ENCODE data around the gene SIM1. TPM values are rescaled to one million over a fixed set of nuclear protein-coding genes. Genes with fewer than 3 reads are reported as not detected.
A peak's percentile ranks its signal among the peaks of the same experiment; 100 is the strongest.

SIM1 gene
- total RNA-seq, 4 donors from 2014 or later = not detected

DNA sequence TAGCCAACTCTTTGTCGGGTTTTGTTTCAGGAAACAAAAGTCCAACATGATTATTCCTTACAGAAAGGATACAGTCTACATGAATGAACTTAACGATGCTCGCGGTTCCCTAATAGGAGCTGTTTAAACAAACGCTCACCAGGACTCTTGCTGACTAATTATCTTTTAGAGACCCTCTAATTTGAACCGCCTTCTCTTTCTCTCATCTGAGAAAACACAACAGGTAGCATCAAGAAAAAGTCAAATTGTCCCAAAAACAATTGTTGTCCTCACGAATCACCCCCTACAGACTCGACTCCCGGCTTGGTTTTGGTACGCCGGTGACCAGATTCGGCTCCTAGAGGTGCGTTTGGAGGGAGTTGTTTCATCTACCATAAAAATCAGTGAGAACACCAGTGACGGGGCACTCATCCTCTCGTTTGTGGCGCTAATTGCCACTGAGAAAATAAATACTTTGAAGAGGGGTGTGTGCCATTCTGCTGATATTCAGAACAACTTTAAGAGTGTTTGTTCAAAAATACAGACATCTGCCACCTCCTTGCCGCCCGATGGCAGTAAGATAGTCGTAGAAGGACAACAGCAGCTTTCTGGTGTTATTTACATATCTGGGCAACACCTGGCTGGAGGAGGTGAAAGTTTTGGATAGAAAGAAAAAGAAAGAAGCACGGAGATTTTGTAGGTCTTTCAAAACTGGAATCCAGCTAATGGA is 1.1 kb upstream of the SIM1 start:
- no peak overlapping the region for H3K4me3 ChIP-seq
- no peaks in the 10 kb centered on the region for H3K36me3 ChIP-seq
- no peak overlapping the region for H3K27ac ChIP-seq
- H3K4me1 ChIP-seq = peaks cover 7 to 19% (median 12%) of the 10 kb centered on the region in 4 donors
- peaks cover 100% of the 10 kb centered on the region for H3K27me3 ChIP-seq
- TF ChIP-seq POLR2AphosphoS5 (IDR thresholded peaks at IDR 0.05) (no peak), EP300 (IDR thresholded peaks at IDR 0.05; ENCODE audit: low read depth) (no peak), POLR2A (IDR thresholded peaks at IDR 0.05) (no peak)
- TF ChIP-seq, protein P1, sequence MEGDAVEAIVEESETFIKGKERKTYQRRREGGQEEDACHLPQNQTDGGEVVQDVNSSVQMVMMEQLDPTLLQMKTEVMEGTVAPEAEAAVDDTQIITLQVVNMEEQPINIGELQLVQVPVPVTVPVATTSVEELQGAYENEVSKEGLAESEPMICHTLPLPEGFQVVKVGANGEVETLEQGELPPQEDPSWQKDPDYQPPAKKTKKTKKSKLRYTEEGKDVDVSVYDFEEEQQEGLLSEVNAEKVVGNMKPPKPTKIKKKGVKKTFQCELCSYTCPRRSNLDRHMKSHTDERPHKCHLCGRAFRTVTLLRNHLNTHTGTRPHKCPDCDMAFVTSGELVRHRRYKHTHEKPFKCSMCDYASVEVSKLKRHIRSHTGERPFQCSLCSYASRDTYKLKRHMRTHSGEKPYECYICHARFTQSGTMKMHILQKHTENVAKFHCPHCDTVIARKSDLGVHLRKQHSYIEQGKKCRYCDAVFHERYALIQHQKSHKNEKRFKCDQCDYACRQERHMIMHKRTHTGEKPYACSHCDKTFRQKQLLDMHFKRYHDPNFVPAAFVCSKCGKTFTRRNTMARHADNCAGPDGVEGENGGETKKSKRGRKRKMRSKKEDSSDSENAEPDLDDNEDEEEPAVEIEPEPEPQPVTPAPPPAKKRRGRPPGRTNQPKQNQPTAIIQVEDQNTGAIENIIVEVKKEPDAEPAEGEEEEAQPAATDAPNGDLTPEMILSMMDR (IDR thresholded peaks at IDR 0.05) = no peak
- no peak for DNase-seq
- 11 to 21% methylated on average over 10 to 20 of the region's 20 CpGs for WGBS, 2 donors (ENCODE audit: low coverage in 1 of 2)
- in situ Hi-C loops (cut with MboI; ENCODE audit: low pct_ligation_motif_present in 1 of 4, low pct_unique_long_range_greater_than_20kb in 1 of 4, low sequenced_read_pairs in 3 of 4) = no loop called here
- no peaks in the 10 kb centered on the region for H3K9me3 ChIP-seq
- intact Hi-C loops (cut with DNase I; ENCODE audit: low total_unique reads) = no loop called here

DNA sequence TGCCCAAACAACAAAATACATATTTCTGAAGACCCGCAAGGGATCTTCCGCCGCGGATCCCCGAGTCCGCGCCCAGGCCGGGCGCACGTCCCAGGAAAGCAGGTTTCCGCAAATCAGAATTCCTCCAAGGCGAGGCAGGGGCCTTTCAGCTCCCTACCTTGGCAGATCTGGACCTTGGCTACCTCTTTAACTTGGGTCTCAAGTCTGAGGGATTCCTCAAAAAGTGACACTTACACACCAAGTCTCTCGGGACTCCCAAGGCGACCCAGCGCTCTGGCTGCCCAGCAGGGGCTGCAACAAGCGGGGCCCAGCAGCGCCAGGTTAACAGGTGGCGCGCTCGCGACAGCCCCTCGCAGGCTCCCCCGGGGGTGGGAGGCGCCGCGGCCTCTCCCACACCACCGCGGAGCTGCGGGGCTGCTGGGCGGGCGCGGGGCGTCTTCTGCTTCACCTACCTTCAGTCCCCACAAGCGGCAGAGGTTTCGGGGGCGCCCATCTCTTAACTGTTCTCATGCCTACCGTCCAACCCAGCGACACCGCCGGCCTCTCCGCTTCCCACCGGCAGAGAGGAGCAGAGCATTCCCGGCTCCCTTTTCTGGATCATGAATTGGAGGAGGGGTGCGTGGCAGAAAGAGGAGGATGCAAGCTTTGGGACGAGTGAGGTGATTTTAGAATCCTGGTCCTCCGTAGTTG is 414 bp downstream of the SIM1 start:
- Histone ChIP-seq H3K4me3 (peak overlapping the region in 1 of 4 donors; percentile 42), H3K36me3 (no peaks in the 10 kb centered on the region), H3K27ac (no peak overlapping the region), H3K4me1 (peaks cover 7 to 19% (median 12%) of the 10 kb centered on the region in 4 donors), H3K27me3 (peaks cover 100% of the 10 kb centered on the region), H3K9me3 (no peaks in the 10 kb centered on the region)
- TF ChIP-seq POLR2AphosphoS5 (IDR thresholded peaks at IDR 0.05) (no peak), EP300 (IDR thresholded peaks at IDR 0.05; ENCODE audit: low read depth) (no peak), POLR2A (IDR thresholded peaks at IDR 0.05) (no peak)
- TF ChIP-seq, protein P1 (IDR thresholded peaks at IDR 0.05) = no peak
- intact Hi-C loops (cut with DNase I; ENCODE audit: low total_unique reads) (no loop called here), in situ Hi-C loops (cut with MboI; ENCODE audit: low pct_ligation_motif_present in 1 of 4, low pct_unique_long_range_greater_than_20kb in 1 of 4, low sequenced_read_pairs in 3 of 4) (no loop called here)
- WGBS, 2 donors (ENCODE audit: low coverage in 1 of 2) = 24% methylated on average over 44 of the region's 46 CpGs; no CpG with 5 or more reads in 1 of the 2 donors
- no peak for DNase-seq

DNA sequence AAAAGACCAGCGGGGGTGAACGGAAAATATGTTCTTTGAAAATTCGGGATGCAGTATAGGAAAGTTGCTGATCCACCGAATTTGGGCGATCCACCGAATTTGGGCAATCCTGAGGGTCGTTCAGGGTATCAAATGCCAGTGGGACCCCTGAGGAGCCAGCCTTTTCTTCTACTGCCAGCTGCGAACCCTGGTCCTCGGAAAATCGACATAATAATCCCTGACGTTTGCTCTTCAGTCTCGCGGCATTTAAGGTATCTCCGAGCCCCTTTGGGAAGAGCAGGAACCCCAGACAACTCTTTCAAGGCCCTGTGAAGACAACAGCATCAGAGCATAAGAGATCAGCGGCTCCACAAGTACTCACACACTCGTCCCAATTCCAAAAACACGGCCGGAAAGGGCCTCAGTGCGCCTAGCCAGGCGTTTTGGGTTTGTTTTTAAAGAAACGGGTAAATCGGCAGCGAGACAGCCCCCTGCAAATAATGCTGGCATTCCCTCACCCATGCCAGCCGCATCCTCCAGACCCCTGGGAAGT is 1.0 kb downstream of the SIM1 start:
- DNase-seq = no peak
- Histone ChIP-seq H3K4me3 (no peak overlapping the region), H3K27me3 (peaks cover 100% of the 10 kb centered on the region), H3K9me3 (no peaks in the 10 kb centered on the region), H3K36me3 (no peaks in the 10 kb centered on the region), H3K27ac (no peak overlapping the region), H3K4me1 (peaks cover 7 to 19% (median 12%) of the 10 kb centered on the region in 4 donors)
- in situ Hi-C loops (cut with MboI; ENCODE audit: low pct_ligation_motif_present in 1 of 4, low pct_unique_long_range_greater_than_20kb in 1 of 4, low sequenced_read_pairs in 3 of 4) = no loop called here
- WGBS, 2 donors (ENCODE audit: low coverage in 1 of 2) = 14 to 16% methylated on average over 3 to 24 of the region's 24 CpGs
- TF ChIP-seq, protein P1 (IDR thresholded peaks at IDR 0.05) = no peak
- TF ChIP-seq POLR2AphosphoS5 (IDR thresholded peaks at IDR 0.05) (no peak), POLR2A (IDR thresholded peaks at IDR 0.05) (no peak), EP300 (IDR thresholded peaks at IDR 0.05; ENCODE audit: low read depth) (no peak)
- intact Hi-C loops (cut with DNase I; ENCODE audit: low total_unique reads) = no loop called here

Data from transverse colon (tissue), 4 donors.